Keratinocyte (primary cell): Measurements from ENCODE around the gene PPP4C. TPM values are rescaled to one million over a fixed set of nuclear protein-coding genes. Genes with fewer than 3 reads are reported as not detected.

ENCODE experiments used
- DNase-seq: peaks from one replicate; pipeline ENCODE4 v3.0.0-alpha.2; 2011; ENCODE audit warnings: low read depth, missing footprints, low spot score
- FAIRE-seq: peaks from 2 replicates; lab custom pipeline; 2011; peaks lifted over from hg19 to GRCh38; lab: Jason Lieb, UNC
- H2AFZ ChIP-seq: 2 replicates; pipeline ENCODE4 v1.6.0; 2012; ENCODE audit warnings: low read length, control low read depth, inconsistent platforms; ENCODE audit not compliant: control insufficient read depth
- H3K27ac ChIP-seq: 2 replicates; pipeline ENCODE4 v1.5.1; 2011; ENCODE audit warnings: low read length; ENCODE audit not compliant: control insufficient read depth, insufficient read depth
- H3K27me3 ChIP-seq: 3 replicates; pipeline ENCODE4 v1.6.0; 2011; ENCODE audit warnings: low read length; ENCODE audit not compliant: control insufficient read depth, insufficient read depth; ENCODE audit errors: extremely low read depth
- H3K36me3 ChIP-seq, 2 experiments: 2 replicates in 1 of 2; 3 replicates in 1 of 2; pipeline ENCODE4 v1.5.1; 2011; ENCODE audit warnings: low read length in 2 of 2, mild to moderate bottlenecking in 1 of 2; ENCODE audit not compliant: control insufficient read depth in 2 of 2, insufficient read depth in 2 of 2; ENCODE audit errors: extremely low read depth in 1 of 2
- H3K4me1 ChIP-seq: 3 replicates; pipeline ENCODE4 v1.5.1; 2011; ENCODE audit warnings: low read length; ENCODE audit not compliant: control insufficient read depth, insufficient read depth; ENCODE audit errors: extremely low read depth
- H3K4me2 ChIP-seq: 3 replicates; pipeline ENCODE4 v1.6.0; 2011; ENCODE audit warnings: low read depth, low read length; ENCODE audit not compliant: control insufficient read depth, insufficient read depth; ENCODE audit errors: extremely low read depth
- H3K4me3 ChIP-seq, 3 experiments: fragments of 200-600 bp in 1 of 3; sonication (generic) in 1 of 3; 2 replicates in 2 of 3; 3 replicates in 1 of 3; pipeline ENCODE4 v1.5.1; 2011 to 2016; ENCODE audit warnings: low read length in 3 of 3, mild to moderate bottlenecking in 3 of 3, control low read depth in 2 of 3, inconsistent platforms in 1 of 3, low read depth in 1 of 3, mixed read lengths in 1 of 3, mixed run types in 1 of 3, moderate library complexity in 1 of 3; ENCODE audit not compliant: control insufficient read depth in 2 of 3, insufficient read depth in 2 of 3; ENCODE audit errors: extremely low read depth in 1 of 3
- H3K79me2 ChIP-seq: 2 replicates; pipeline ENCODE4 v1.6.0; 2012; ENCODE audit warnings: low read length; ENCODE audit not compliant: control insufficient read depth, insufficient read depth
- H3K9ac ChIP-seq: 3 replicates; pipeline ENCODE4 v1.6.0; 2011; ENCODE audit warnings: low read length; ENCODE audit not compliant: control insufficient read depth, insufficient read depth; ENCODE audit errors: extremely low read depth
- H3K9me1 ChIP-seq: 3 replicates; pipeline ENCODE4 v1.6.0; 2011; ENCODE audit warnings: low read length; ENCODE audit not compliant: control insufficient read depth, insufficient read depth; ENCODE audit errors: extremely low read depth
- H3K9me3 ChIP-seq: 2 replicates; pipeline ENCODE4 v1.5.1; 2012; ENCODE audit warnings: low read depth, low read length; ENCODE audit not compliant: control insufficient read depth
- H4K20me1 ChIP-seq: 3 replicates; pipeline ENCODE4 v1.6.0; 2011; ENCODE audit warnings: low read length; ENCODE audit not compliant: control insufficient read depth, insufficient read depth; ENCODE audit errors: extremely low read depth
- EZH2 ChIP-seq: IDR thresholded peaks from one replicate; pipeline ENCODE4 v1.6.1; 2012; ENCODE audit warnings: inconsistent platforms, mild to moderate bottlenecking, low read length, moderate library complexity
- dilution Hi-C: fragments of 300-500 bp; cut with MboI; formaldehyde crosslinking; loops from one replicate; pipeline ENCODE4 v1.7.0; 2020; ENCODE audit warnings: low sequenced_read_pairs; ENCODE audit not compliant: extremely low pct_ligation_motif_present
- polyA plus RNA-seq, 5 experiments: library from polyadenylated mRNA; depleted of rRNA in 3 of 5; stranded (reverse) in 3 of 5; stranded (forward) in 1 of 5; unstranded in 1 of 5; fragments of >200 nt; gene quantifications; 1 replicate in 1 of 5; 2 replicates in 3 of 5; 3 replicates in 1 of 5; pipeline versions ENCODE4 v1.2.1 to v1.2.3, GENCODE V29; 2011 to 2012; ENCODE audit warnings: missing spikeins in 2 of 5, low read depth in 1 of 5, low replicate concordance in 1 of 5
- TF ChIP-seq, protein P1 (sequence below), 3 experiments: IDR thresholded peaks in 1 of 3; conservative IDR thresholded peaks in 1 of 3; optimal IDR thresholded peaks in 1 of 3; 2 replicates in 2 of 3; 3 replicates in 1 of 3; pipeline versions ENCODE3 to v1.5.1; 2011; ENCODE audit warnings: low read length in 3 of 3, mild to moderate bottlenecking in 3 of 3, moderate library complexity in 2 of 3, control low read depth in 1 of 3, inconsistent platforms in 1 of 3; ENCODE audit not compliant: insufficient read depth in 2 of 3; ENCODE audit errors: extremely low read depth in 1 of 3

The PPP4C gene
- polyA plus RNA-seq, 1 donor (not counting 4 experiments of a cell fraction or from before 2014, with no cell fraction given): 124 TPM

DNA sequence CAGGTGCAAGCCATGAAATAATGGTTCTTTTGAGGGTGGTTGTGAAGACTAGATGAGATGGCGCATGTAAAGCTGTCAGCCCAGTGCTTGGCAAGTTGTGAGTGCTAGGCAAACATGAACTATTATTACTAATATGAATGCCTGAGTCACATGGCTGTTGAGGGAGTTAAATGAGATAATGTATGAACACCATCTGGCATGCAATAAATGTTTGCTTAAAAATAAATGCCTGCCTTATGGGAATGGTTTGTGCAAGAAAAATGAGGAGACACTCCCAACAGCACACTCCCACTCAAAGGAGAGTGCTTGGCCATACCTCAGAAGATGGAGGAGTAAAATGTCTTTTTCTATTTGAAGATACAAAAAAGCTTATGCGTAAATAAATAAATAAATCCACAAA, 43.6 kb downstream of the PPP4C start:
- H3K27me3 ChIP-seq: no peaks in the 10 kb centered on the region
- FAIRE-seq: no peak
- peaks cover 0 to 4% of the 10 kb centered on the region in 2 experiments for H3K36me3 ChIP-seq

GRCh38 chr16:30120340-30121105, 44.7 kb downstream of the PPP4C start:
- peaks cover 5% of the 10 kb centered on the region for H3K4me1 ChIP-seq
- H3K4me3 ChIP-seq: no peak overlapping the region
- H3K36me3 ChIP-seq: peaks cover 0 to 4% of the 10 kb centered on the region in 2 experiments
- H3K79me2 ChIP-seq: no peaks in the 10 kb centered on the region
- DNase-seq (no peak), FAIRE-seq (no peak)
- no peaks in the 10 kb centered on the region for H4K20me1 ChIP-seq
- no peaks in the 10 kb centered on the region for H3K27me3 ChIP-seq
- dilution Hi-C loops: no loop called here
- no peaks in the 10 kb centered on the region for H3K9me3 ChIP-seq
- no peak for TF ChIP-seq EZH2
- TF ChIP-seq, protein P1, sequence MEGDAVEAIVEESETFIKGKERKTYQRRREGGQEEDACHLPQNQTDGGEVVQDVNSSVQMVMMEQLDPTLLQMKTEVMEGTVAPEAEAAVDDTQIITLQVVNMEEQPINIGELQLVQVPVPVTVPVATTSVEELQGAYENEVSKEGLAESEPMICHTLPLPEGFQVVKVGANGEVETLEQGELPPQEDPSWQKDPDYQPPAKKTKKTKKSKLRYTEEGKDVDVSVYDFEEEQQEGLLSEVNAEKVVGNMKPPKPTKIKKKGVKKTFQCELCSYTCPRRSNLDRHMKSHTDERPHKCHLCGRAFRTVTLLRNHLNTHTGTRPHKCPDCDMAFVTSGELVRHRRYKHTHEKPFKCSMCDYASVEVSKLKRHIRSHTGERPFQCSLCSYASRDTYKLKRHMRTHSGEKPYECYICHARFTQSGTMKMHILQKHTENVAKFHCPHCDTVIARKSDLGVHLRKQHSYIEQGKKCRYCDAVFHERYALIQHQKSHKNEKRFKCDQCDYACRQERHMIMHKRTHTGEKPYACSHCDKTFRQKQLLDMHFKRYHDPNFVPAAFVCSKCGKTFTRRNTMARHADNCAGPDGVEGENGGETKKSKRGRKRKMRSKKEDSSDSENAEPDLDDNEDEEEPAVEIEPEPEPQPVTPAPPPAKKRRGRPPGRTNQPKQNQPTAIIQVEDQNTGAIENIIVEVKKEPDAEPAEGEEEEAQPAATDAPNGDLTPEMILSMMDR (optimal IDR thresholded peaks at IDR 0.05 in 1 of 3, IDR thresholded peaks at IDR 0.05 in 1 of 3, conservative IDR thresholded peaks at IDR 0.05 in 1 of 3; ENCODE audit: extremely low read depth in 1 of 3, insufficient read depth in 2 of 3, low read length in 3 of 3): no peak
- no peak overlapping the region for H2AFZ ChIP-seq
- H3K4me2 ChIP-seq: no peak overlapping the region
- no peaks in the 10 kb centered on the region for H3K9me1 ChIP-seq
- no peak overlapping the region for H3K27ac ChIP-seq
- no peak overlapping the region for H3K9ac ChIP-seq

More for the DNA sequence above, 43.6 kb downstream of the PPP4C start:
- Histone ChIP-seq H3K9me1 (no peaks in the 10 kb centered on the region), H4K20me1 (no peaks in the 10 kb centered on the region), H3K4me3 (no peak overlapping the region), H3K9ac (no peak overlapping the region), H3K27ac (no peak overlapping the region), H3K79me2 (no peaks in the 10 kb centered on the region), H3K9me3 (no peaks in the 10 kb centered on the region), H2AFZ (no peak overlapping the region), H3K4me2 (no peak overlapping the region), H3K4me1 (peaks cover 5% of the 10 kb centered on the region)
- no peak for DNase-seq
- dilution Hi-C loops: no loop called here
- TF ChIP-seq, protein P1 (optimal IDR thresholded peaks at IDR 0.05 in 1 of 3, IDR thresholded peaks at IDR 0.05 in 1 of 3, conservative IDR thresholded peaks at IDR 0.05 in 1 of 3; ENCODE audit: extremely low read depth in 1 of 3, insufficient read depth in 2 of 3, low read length in 3 of 3): no peak
- no peak for TF ChIP-seq EZH2
